GM13977 (cell line): ENCODE results near the gene MAB21L4.

Source experiments
- DNase-seq: peaks from one replicate; pipeline ENCODE4 v3.0.0; 2012; ENCODE audit warnings: low spot score
- in situ Hi-C: fragments of 300-500 bp; cut with MboI; formaldehyde crosslinking; loops from one replicate; pipeline ENCODE4 v1.12.0; 2022; ENCODE audit warnings: low sequenced_read_pairs, low pct_unique_long_range_greater_than_20kb, mixed read lengths, inconsistent platforms; ENCODE audit not compliant: unreplicated experiment
- TF ChIP-seq, protein P1 (sequence below): IDR thresholded peaks from 2 replicates; pipeline ENCODE4 v1.5.1; 2012; ENCODE audit warnings: mild to moderate bottlenecking, control low read depth; ENCODE audit not compliant: insufficient read depth; ENCODE audit errors: extremely low read depth, missing control alignments

The MAB21L4 gene

DNA sequence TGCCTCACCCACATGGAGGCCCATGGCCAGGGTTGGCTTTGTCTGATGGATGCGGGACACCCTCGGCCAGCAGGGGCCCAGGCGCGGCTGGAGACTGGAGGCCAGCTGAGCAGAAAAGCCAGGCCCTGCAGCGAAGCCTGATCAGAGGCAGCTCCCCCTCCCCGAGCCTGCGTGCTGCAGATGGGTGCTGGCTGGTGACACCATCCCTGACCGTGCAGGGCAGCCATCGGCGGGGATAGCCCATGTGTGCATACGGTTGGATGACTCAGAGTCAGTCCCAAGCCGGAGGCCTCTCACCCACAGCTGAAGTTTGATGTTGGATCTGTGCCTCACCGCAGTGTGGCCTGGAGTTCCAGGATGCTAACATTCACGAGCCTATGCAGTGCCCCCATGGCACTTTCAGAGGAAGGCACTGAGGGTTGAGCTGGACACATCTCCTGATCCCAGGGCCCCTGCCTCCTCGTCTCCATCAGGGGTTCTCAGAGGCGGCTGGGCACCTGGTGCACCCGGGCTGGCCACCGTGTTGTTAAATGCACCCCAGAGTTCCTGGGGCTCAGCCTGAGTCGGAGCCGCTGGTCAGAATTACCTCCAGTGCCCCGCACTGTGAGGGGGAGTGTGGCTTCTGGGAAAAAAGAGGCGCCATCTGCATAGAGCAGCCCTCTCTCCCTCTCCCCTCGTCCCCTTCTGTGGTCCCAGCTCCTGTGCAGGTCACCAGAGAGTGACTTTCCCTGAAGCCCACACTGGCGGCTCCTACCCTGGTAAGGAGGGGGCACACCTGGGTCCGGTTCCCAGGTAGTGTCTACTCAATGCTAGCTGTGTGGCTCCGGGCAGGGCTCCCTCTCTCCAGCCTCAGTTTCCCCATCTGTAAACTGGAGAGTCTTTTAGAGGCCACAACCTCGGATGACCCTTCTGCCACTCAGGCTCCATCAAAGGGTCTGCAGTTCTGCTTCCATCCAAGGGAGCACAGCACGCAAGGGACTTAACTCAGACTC, 56.5 kb downstream of the MAB21L4 start:
- no peak for DNase-seq
- TF ChIP-seq, protein P1, sequence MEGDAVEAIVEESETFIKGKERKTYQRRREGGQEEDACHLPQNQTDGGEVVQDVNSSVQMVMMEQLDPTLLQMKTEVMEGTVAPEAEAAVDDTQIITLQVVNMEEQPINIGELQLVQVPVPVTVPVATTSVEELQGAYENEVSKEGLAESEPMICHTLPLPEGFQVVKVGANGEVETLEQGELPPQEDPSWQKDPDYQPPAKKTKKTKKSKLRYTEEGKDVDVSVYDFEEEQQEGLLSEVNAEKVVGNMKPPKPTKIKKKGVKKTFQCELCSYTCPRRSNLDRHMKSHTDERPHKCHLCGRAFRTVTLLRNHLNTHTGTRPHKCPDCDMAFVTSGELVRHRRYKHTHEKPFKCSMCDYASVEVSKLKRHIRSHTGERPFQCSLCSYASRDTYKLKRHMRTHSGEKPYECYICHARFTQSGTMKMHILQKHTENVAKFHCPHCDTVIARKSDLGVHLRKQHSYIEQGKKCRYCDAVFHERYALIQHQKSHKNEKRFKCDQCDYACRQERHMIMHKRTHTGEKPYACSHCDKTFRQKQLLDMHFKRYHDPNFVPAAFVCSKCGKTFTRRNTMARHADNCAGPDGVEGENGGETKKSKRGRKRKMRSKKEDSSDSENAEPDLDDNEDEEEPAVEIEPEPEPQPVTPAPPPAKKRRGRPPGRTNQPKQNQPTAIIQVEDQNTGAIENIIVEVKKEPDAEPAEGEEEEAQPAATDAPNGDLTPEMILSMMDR, result no peak
- in situ Hi-C loops, result loop anchor here (25.0 kb wide), 1 partner anchor 327 kb away; no protein-coding TSS in a partner anchor

DNA sequence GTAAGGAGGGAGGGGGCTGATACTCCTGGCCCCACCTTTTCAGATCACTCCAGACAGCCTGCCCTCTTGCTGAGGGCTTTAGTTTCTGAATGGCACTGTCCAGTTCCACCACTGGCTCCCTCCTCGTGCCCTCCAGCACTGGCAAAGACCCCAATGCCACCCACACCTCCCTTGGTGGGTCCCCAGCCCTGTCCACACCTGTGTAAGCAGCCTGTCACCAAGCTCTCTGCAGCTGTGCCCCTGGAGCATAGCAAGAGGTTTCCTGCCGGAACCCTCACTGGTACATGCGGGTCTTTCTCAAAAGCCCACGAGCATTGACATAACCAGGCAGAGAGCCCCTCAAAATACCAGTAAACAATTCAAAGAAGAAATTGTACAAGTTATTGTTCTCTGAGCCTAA, 58.3 kb downstream of the MAB21L4 start:
- DNase-seq, result no peak
- TF ChIP-seq, protein P1, result no peak
- in situ Hi-C loops, result loop anchor here (25.0 kb wide), 1 partner anchor 325 kb away; no protein-coding TSS in a partner anchor

DNA sequence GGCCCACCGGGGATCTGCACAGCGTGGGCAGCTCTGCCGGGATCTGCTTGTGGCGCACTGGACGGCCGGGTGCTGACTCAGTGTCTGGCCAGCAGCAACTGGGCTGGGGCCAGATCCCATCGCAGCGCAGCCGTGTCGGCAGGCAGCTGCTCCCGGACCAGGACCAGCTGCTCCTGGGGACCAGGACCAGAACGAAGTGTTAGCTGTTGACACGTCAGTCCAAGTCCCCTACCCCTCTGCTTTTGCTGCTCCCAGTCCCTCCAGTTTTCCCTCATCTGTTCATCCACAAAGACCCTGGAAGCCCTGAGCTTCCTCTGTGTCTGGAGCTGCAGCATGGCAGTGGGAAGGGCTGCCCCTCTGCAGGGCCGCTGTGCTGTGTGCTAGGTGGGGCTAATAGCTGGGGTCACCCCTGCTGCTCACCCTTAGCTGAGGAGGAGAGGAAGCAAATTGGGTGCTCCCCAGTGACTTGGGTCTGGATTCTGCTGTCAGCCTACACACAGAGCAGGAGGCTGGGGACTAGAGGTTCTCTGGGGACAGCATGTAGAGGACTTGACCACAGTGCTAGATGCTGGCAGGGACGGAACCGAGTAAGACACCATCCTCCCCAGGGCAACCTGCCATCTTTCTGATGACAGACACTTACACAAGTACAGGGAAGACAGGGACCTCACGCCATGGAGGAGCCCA, 59.0 kb downstream of the MAB21L4 start:
- TF ChIP-seq, protein P1, result no peak
- no peak for DNase-seq
- in situ Hi-C loops, result loop anchor here (25.0 kb wide), 1 partner anchor 325 kb away; no protein-coding TSS in a partner anchor
